NT2/D1 (cell line): ENCODE measurements around the gene PHF8.

Experiments used
- SUZ12 ChIP-seq: IDR thresholded peaks from 2 replicates; pipeline ENCODE4 v1.6.1; 2011; ENCODE audit not compliant: insufficient read length, insufficient read depth; ENCODE audit errors: extremely low read depth
- YY1 ChIP-seq: IDR thresholded peaks from 2 replicates; pipeline ENCODE4 v1.6.1; 2011; ENCODE audit not compliant: insufficient read length, insufficient read depth
- ZNF274 ChIP-seq: IDR thresholded peaks from 2 replicates; pipeline ENCODE4 v1.6.1; 2011; ENCODE audit warnings: mild to moderate bottlenecking, low read depth, low read length

- TF ChIP-seq YY1, result no peak
- no peak for TF ChIP-seq SUZ12
- no peak for TF ChIP-seq ZNF274
These were observed 118.2 kb downstream of the PHF8 start for GRCh38 chrX:53926030-53926429.
